ENCODE data around the gene HDAC10.

HDAC10 gene

DNA sequence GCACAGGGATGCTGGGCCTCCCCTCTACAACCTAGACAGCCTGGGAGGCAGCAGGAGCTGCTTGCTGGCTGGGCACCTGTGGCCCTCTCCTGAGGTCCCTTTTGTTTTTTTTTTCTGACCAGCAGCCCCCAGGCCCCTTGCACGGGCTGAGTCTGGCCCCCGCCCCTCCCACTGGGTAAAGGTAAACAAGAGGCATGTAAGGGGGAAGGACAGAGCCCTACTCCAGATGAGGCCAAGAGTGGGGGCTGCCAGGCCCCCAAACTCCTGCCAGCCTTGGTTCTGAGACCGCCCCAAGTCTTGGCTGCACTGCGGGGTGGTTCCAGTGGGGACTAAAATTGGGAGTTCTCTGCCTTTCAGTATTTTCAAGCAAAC, 47.2 kb upstream of the HDAC10 start:
- H3K4me3 ChIP-seq (ENCODE audit: low read depth, low read length) = no peak overlapping the region
- H3K36me3 ChIP-seq (replicated peaks) = peaks cover 8% of the 10 kb centered on the region
- no peak for DNase-seq
- in situ Hi-C loops (cut with HindIII; ENCODE audit: low pct_ligation_motif_present, low sequenced_read_pairs) = no loop called here
- no peak overlapping the region for H3K27ac ChIP-seq
- TF ChIP-seq, protein P1, sequence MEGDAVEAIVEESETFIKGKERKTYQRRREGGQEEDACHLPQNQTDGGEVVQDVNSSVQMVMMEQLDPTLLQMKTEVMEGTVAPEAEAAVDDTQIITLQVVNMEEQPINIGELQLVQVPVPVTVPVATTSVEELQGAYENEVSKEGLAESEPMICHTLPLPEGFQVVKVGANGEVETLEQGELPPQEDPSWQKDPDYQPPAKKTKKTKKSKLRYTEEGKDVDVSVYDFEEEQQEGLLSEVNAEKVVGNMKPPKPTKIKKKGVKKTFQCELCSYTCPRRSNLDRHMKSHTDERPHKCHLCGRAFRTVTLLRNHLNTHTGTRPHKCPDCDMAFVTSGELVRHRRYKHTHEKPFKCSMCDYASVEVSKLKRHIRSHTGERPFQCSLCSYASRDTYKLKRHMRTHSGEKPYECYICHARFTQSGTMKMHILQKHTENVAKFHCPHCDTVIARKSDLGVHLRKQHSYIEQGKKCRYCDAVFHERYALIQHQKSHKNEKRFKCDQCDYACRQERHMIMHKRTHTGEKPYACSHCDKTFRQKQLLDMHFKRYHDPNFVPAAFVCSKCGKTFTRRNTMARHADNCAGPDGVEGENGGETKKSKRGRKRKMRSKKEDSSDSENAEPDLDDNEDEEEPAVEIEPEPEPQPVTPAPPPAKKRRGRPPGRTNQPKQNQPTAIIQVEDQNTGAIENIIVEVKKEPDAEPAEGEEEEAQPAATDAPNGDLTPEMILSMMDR (IDR thresholded peaks at IDR 0.05; ENCODE audit: low read depth, low read length, missing control alignments) = no peak
- H3K27me3 ChIP-seq (replicated peaks) = no peaks in the 10 kb centered on the region

DNA sequence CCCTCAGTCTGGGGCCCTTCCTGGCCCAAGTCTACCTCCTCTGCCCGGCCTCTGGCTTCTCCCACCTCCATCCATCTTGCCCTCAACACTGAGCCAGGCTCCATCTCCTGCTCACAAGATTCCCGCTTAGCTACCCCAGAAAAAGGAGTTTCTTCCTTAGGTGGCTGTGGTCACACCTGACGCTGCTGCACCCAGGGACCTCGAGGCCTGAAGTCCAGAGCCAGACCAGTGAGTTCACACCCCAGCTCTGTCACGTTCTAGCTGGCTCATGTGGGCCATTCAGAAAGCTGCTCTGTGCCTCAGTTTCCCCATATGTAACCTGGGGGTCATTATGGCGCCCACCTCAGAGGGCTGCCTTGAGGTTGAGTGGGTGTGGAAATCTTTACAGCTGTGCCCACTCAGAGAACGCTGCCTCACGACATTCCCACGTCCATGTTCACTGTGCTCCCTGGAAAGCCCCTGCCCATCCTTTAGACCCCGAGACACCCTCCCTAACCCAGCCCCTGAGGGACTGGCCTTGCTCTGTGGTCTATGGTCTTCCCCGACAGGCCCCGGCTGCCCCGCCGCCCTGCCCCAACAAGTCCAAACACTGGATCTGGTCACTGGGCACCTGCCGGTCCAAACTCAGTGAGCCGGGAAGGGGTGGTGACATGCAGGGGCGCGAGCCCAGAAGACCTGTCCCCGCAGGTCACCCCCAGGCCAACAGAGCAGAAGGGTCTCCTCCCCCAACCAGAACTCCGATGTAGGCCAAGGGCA, 46.6 kb upstream of the HDAC10 start:
- no peak overlapping the region for H3K4me3 ChIP-seq (ENCODE audit: low read depth, low read length)
- DNase-seq = no peak
- H3K36me3 ChIP-seq (replicated peaks) = peaks cover 8% of the 10 kb centered on the region
- H3K27ac ChIP-seq = no peak overlapping the region
- no peaks in the 10 kb centered on the region for H3K27me3 ChIP-seq (replicated peaks)
- in situ Hi-C loops (cut with HindIII; ENCODE audit: low pct_ligation_motif_present, low sequenced_read_pairs) = no loop called here
- TF ChIP-seq, protein P1 (IDR thresholded peaks at IDR 0.05; ENCODE audit: low read depth, low read length, missing control alignments) = no peak

DNA sequence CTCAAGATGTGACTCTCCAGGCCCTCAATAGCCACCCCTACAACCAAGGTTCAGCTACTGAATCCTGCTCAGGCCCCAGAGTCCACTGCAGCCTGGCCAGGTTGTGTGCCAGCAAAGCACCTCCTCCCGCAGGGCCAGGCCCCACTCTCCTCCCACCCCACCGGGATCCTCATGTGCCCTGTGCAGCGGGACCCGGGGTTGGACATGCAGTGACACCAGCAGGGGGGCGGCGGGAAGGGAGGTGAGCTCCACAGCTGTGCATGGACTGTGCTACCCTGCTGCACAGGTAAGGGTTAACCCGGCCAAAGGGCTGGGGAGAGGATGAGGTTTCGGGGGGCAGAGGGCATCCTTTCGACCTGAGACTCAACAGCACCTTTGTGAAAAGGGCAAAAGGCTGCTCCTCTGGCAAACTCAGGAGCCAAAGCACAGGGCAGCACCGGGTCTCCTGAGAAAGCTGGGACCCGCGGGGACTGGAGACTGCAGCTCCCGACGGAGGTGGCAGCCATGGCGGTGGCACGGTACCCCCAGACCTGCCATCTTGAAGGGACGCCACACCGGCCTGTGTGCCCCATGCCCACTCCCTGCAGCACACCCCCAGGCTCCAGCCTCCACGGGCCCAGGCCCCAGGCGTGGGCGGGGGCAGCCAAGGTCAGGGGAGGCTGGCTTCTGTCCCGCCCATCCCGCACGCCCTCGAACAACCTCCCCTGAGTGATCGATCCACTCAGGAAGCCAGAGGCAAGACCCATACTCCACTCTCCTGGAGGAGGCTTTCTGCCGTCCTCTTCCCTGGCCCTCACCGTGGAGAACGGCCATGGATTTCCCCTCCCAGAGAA, 45.8 kb upstream of the HDAC10 start:
- Histone ChIP-seq H3K4me3 (ENCODE audit: low read depth, low read length) (no peak overlapping the region), H3K36me3 (replicated peaks) (peaks cover 8% of the 10 kb centered on the region), H3K27ac (no peak overlapping the region), H3K27me3 (replicated peaks) (no peaks in the 10 kb centered on the region)
- DNase-seq = no peak
- TF ChIP-seq, protein P1 (IDR thresholded peaks at IDR 0.05; ENCODE audit: low read depth, low read length, missing control alignments) = no peak
- in situ Hi-C loops (cut with HindIII; ENCODE audit: low pct_ligation_motif_present, low sequenced_read_pairs) = no loop called here

DNA sequence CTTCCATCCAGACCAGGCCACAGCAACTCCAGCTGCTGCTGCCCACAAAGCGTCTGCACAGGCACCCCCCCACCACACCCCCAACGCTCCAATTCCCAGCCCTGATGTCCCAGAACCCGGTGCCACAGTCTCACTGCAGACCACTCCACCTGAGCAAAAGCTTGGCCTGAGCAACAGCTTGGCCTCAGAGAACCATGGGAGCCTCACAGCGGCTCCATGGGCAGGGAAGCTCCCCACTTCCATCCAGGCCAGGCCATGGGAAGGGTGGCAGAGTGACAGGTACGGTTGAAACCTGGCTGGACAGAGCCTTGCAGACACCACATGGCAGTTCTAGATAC, 43.2 kb upstream of the HDAC10 start:
- in situ Hi-C loops (cut with HindIII; ENCODE audit: low pct_ligation_motif_present, low sequenced_read_pairs) = no loop called here
- Histone ChIP-seq H3K27ac (peak overlapping the region; percentile 68), H3K27me3 (replicated peaks) (no peaks in the 10 kb centered on the region), H3K4me3 (ENCODE audit: low read depth, low read length) (no peak overlapping the region), H3K36me3 (replicated peaks) (peaks cover 14% of the 10 kb centered on the region)
- TF ChIP-seq, protein P1 (IDR thresholded peaks at IDR 0.05; ENCODE audit: low read depth, low read length, missing control alignments) = no peak
- no peak for DNase-seq

DNA sequence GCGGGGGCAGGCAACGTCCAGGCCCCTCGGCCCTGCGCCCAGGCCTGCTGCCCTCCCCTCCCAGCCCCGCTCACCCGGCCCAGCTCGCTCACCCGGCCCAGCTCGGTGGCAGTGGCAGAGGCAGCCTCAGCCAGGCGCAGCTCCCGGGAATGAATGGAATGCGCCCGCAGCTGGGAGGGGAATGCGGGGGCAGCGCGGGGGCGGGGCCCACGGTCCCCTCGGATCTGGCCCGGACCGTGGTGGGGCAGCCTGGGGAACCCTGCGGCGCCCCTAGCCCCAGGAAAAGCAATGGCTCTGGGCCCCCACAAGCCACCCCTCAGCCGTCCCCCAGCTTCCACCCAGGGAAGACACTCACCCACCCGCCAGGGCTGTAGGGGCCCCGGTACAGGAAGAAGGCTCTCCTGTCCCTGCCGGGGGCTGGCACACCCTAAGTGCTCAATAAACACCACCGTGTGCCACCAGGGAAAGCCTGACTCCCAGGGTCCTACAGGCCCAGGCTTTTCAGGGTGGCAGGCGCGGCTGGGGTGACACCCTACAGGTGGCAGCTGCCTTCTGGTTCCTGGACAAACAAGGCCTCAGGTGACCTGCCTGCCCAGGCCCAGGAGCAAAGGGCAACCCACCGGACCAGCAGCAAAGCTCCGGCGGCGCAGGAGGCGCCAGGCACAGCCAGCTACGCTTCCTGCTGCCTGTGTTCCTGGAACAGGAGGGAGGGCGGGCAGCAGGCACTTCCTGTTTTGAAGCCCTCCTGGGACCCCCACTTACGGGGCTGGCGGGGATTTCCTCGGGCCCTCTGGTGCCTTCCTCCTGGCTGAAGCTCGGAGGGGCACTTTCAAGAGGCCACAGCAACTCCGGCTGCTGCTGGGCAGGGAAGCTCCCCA, 42.6 kb upstream of the HDAC10 start:
- TF ChIP-seq, protein P1 (IDR thresholded peaks at IDR 0.05; ENCODE audit: low read depth, low read length, missing control alignments) = no peak
- H3K36me3 ChIP-seq (replicated peaks) = peaks cover 20% of the 10 kb centered on the region
- peak overlapping the region; percentile 68 for H3K27ac ChIP-seq
- DNase-seq = peak; percentile 53
- in situ Hi-C loops (cut with HindIII; ENCODE audit: low pct_ligation_motif_present, low sequenced_read_pairs) = no loop called here
- H3K27me3 ChIP-seq (replicated peaks) = no peaks in the 10 kb centered on the region
- peak overlapping the region; percentile 22 for H3K4me3 ChIP-seq (ENCODE audit: low read depth, low read length)
